Tibial nerve (tissue), 4 donors: ENCODE data around the gene GPR180. TPM values are rescaled to one million over a fixed set of nuclear protein-coding genes. Genes with fewer than 3 reads are reported as not detected.

Experiments used
- DNase-seq, 2 donors: peaks; one replicate each; pipeline ENCODE4 v3.0.0-alpha.2; 2019; ENCODE audit warnings: low spot score in 2 of 2
- H3K27ac ChIP-seq, 4 donors: fragments of 200-600 bp; sonication (generic) in 3 of 4; one replicate each; pipeline ENCODE4 v1.5.1; 2017 to 2019; ENCODE audit warnings: mild to moderate bottlenecking in 1 of 4
- H3K27me3 ChIP-seq, 2 donors: fragments of 200-600 bp; sonication (generic) in 1 of 2; one replicate each; pipeline versions ENCODE4 v1.5.1 to v1.6.0; 2017 to 2019
- H3K36me3 ChIP-seq, 3 donors: fragments of 200-600 bp; sonication (generic); one replicate each; pipeline ENCODE4 v1.5.1; 2018 to 2019
- H3K4me1 ChIP-seq, 4 donors: fragments of 200-600 bp; sonication (generic) in 3 of 4; one replicate each; pipeline ENCODE4 v1.5.1; 2017 to 2019
- H3K4me3 ChIP-seq, 4 donors: fragments of 200-600 bp; sonication (generic) in 3 of 4; one replicate each; pipeline ENCODE4 v1.5.1; 2017 to 2019; ENCODE audit warnings: mild to moderate bottlenecking in 1 of 4, moderate library complexity in 1 of 4
- H3K9me3 ChIP-seq, 4 donors: fragments of 200-600 bp; sonication (generic) in 3 of 4; one replicate each; pipeline ENCODE4 v1.5.1; 2017 to 2019
- CTCF ChIP-seq, 5 experiments: fragments of 200-600 bp in 3 of 5; fragments of 450-650 bp in 2 of 5; sonication (generic) in 3 of 5; IDR thresholded peaks; one replicate each; pipeline ENCODE4 v1.5.1; 2016 to 2019; ENCODE audit warnings: antibody characterized with exemption in 5 of 5, mild to moderate bottlenecking in 3 of 5, moderate library complexity in 2 of 5
- EP300 ChIP-seq, 2 donors: sonication (generic); formaldehyde crosslinking; IDR thresholded peaks; one replicate each; pipeline ENCODE4 v1.6.1; 2017; ENCODE audit warnings: antibody characterized with exemption in 2 of 2, mild to moderate bottlenecking in 1 of 2
- POLR2A ChIP-seq, 2 donors: fragments of 450-650 bp; IDR thresholded peaks; one replicate each; pipeline ENCODE4 v1.6.1; 2017; ENCODE audit warnings: antibody characterized with exemption in 2 of 2, mild to moderate bottlenecking in 2 of 2, moderate library complexity in 2 of 2
- WGBS, 2 donors: methylation state at CpG; one replicate each; pipeline ENCODE4 v1.1.5; 2018; 5-methylcytosine and 5-hydroxymethylcytosine counted together
- total RNA-seq, 4 donors: library from RNA; depleted of rRNA; stranded (reverse); fragments of >200 nt; gene quantifications; one replicate each; pipeline ENCODE4 v1.1.0, GENCODE V29; 2016

GPR180 gene
- total RNA-seq, 4 donors from 2014 or later = 2.9 to 9.0 (median 5.2) TPM

GRCh38 chr13:94613051-94613450, 11.4 kb downstream of the GPR180 start:
- no peak for DNase-seq
- no peak for TF ChIP-seq EP300 (IDR thresholded peaks at IDR 0.05)
- TF ChIP-seq POLR2A (IDR thresholded peaks at IDR 0.05) = no peak
- no peak for TF ChIP-seq CTCF (IDR thresholded peaks at IDR 0.05)

GRCh38 chr13:94617389-94618000, 15.8 kb downstream of the GPR180 start:
- WGBS, 2 donors = 58 to 62% methylated on average over 4 of the region's 4 CpGs
- TF ChIP-seq EP300 (IDR thresholded peaks at IDR 0.05) (no peak), CTCF (IDR thresholded peaks at IDR 0.05) (peak; percentile 48 to 68 (median 56)), POLR2A (IDR thresholded peaks at IDR 0.05) (no peak)
- peak in 1 of 2 donors; percentile 46 for DNase-seq

More at GRCh38 chr13:94613051-94613450, 11.4 kb downstream of the GPR180 start:
- Histone ChIP-seq H3K4me3 (no peak overlapping the region), H3K27me3 (no peaks in the 10 kb centered on the region), H3K36me3 (peaks cover 0 to 25% (median 0%) of the 10 kb centered on the region in 3 donors), H3K27ac (no peak overlapping the region), H3K4me1 (no peaks in the 10 kb centered on the region), H3K9me3 (no peaks in the 10 kb centered on the region)

GRCh38 chr13:94620286-94620896, 18.7 kb downstream of the GPR180 start:
- WGBS, 2 donors = 88 to 92% methylated on average over 2 of the region's 2 CpGs

More at GRCh38 chr13:94617389-94618000, 15.8 kb downstream of the GPR180 start:
- no peak overlapping the region for H3K4me3 ChIP-seq
- H3K9me3 ChIP-seq = no peaks in the 10 kb centered on the region
- no peaks in the 10 kb centered on the region for H3K4me1 ChIP-seq
- H3K36me3 ChIP-seq = peaks cover 0 to 23% (median 0%) of the 10 kb centered on the region in 3 donors
- H3K27ac ChIP-seq = no peak overlapping the region
- no peaks in the 10 kb centered on the region for H3K27me3 ChIP-seq

GRCh38 chr13:94622344-94622743, 20.7 kb downstream of the GPR180 start:
- WGBS, 2 donors = 74 to 93% methylated on average over 2 of the region's 2 CpGs
- no peaks in the 10 kb centered on the region for H3K27me3 ChIP-seq
- TF ChIP-seq POLR2A (IDR thresholded peaks at IDR 0.05) = no peak
- no peak for TF ChIP-seq EP300 (IDR thresholded peaks at IDR 0.05)
- no peak for TF ChIP-seq CTCF (IDR thresholded peaks at IDR 0.05)
- DNase-seq = no peak
- no peaks in the 10 kb centered on the region for H3K4me1 ChIP-seq
- H3K4me3 ChIP-seq = no peak overlapping the region
- peaks cover 0 to 46% (median 6%) of the 10 kb centered on the region in 3 donors for H3K36me3 ChIP-seq
- H3K27ac ChIP-seq = no peak overlapping the region
- H3K9me3 ChIP-seq = no peaks in the 10 kb centered on the region

More at GRCh38 chr13:94620286-94620896, 18.7 kb downstream of the GPR180 start:
- Histone ChIP-seq H3K27me3 (no peaks in the 10 kb centered on the region), H3K4me3 (no peak overlapping the region), H3K4me1 (no peaks in the 10 kb centered on the region), H3K9me3 (no peaks in the 10 kb centered on the region), H3K36me3 (peaks cover 0 to 43% (median 6%) of the 10 kb centered on the region in 3 donors), H3K27ac (no peak overlapping the region)
- TF ChIP-seq CTCF (IDR thresholded peaks at IDR 0.05) (peak in 3 of 5 experiments; percentile 11 to 35 (median 33)), POLR2A (IDR thresholded peaks at IDR 0.05) (no peak)
- no peak for DNase-seq

GRCh38 chr13:94623316-94623715, 21.7 kb downstream of the GPR180 start:
- peaks cover 0 to 52% (median 6%) of the 10 kb centered on the region in 3 donors for H3K36me3 ChIP-seq
- TF ChIP-seq POLR2A (IDR thresholded peaks at IDR 0.05) (no peak), EP300 (IDR thresholded peaks at IDR 0.05) (no peak), CTCF (IDR thresholded peaks at IDR 0.05) (no peak)
- no peak for DNase-seq
- no peak overlapping the region for H3K27ac ChIP-seq
- WGBS, 2 donors = 91 to 92% methylated on average over 4 of the region's 4 CpGs
- no peaks in the 10 kb centered on the region for H3K4me1 ChIP-seq
- H3K4me3 ChIP-seq = no peak overlapping the region
- no peaks in the 10 kb centered on the region for H3K27me3 ChIP-seq
- H3K9me3 ChIP-seq = no peaks in the 10 kb centered on the region
